K562 (cell line): ENCODE results near the gene RAB6B. TPM values are rescaled to one million over a fixed set of nuclear protein-coding genes. Genes with fewer than 3 reads are reported as not detected.
A peak's percentile ranks its signal among the peaks of the same experiment; 100 is the strongest.

Experiments used
- ARNT ChIP-seq, 2 experiments: fragments of 450-650 bp; IDR thresholded peaks; 2 replicates each; pipeline ENCODE4 v1.6.1; 2016; ENCODE audit warnings: mild to moderate bottlenecking in 1 of 2
- ATF2 ChIP-seq: sonication (generic); formaldehyde crosslinking; IDR thresholded peaks from 2 replicates; pipeline ENCODE4 v1.8.1; 2022; ENCODE audit warnings: missing genetic modification reagents
- BHLHE40 ChIP-seq: IDR thresholded peaks from 2 replicates; pipeline ENCODE4 v1.6.1; 2011; ENCODE audit warnings: low read length, improper control_type of control experiment
- CREB1 ChIP-seq, 2 experiments: sonication (generic) in 1 of 2; formaldehyde crosslinking in 1 of 2; IDR thresholded peaks; 2 replicates each; pipeline versions ENCODE4 v1.6.1 to v1.8.0; 2012 to 2022; ENCODE audit warnings: inconsistent platforms in 1 of 2, mild to moderate bottlenecking in 1 of 2, missing genetic modification reagents in 1 of 2, moderate library complexity in 1 of 2
- E2F3 ChIP-seq: fragments of 250-450 bp; sonication (Bioruptor Pico); IDR thresholded peaks from 2 replicates; pipeline ENCODE4 v1.4.0; 2020; ENCODE audit warnings: mild to moderate bottlenecking
- E2F5 ChIP-seq: sonication (generic); formaldehyde crosslinking; IDR thresholded peaks from 2 replicates; pipeline ENCODE4 v1.8.0; 2022; ENCODE audit warnings: mild to moderate bottlenecking, missing genetic modification reagents
- ETS1 ChIP-seq: conservative IDR thresholded peaks from 2 replicates; pipeline ENCODE4 v1.6.1; 2011; ENCODE audit warnings: low read depth, mild to moderate bottlenecking, low read length; ENCODE audit not compliant: control insufficient read depth
- FOXK1 ChIP-seq: sonication (generic); formaldehyde crosslinking; IDR thresholded peaks from 2 replicates; pipeline ENCODE4 v1.8.0; 2022; ENCODE audit warnings: missing genetic modification reagents, mild to moderate bottlenecking, borderline replicate concordance
- ILF3 ChIP-seq: fragments of 450-650 bp; IDR thresholded peaks from 2 replicates; pipeline ENCODE4 v1.6.1; 2018; ENCODE audit warnings: antibody characterized with exemption, mild to moderate bottlenecking, moderate library complexity, borderline replicate concordance
- JUND ChIP-seq, 2 experiments: IDR thresholded peaks; 2 replicates in 1 of 2; 3 replicates in 1 of 2; pipeline ENCODE4 v1.6.1; 2011; ENCODE audit warnings: borderline replicate concordance in 2 of 2, low read depth in 2 of 2, low read length in 2 of 2, improper control_type of control experiment in 1 of 2, missing biosample characterization in 1 of 2, missing genetic modification characterization in 1 of 2, missing genetic modification reagents in 1 of 2
- LCOR ChIP-seq: sonication (generic); formaldehyde crosslinking; IDR thresholded peaks from 2 replicates; pipeline ENCODE4 v1.8.0; 2022; ENCODE audit warnings: mild to moderate bottlenecking, missing genetic modification reagents
- NCOA1 ChIP-seq: fragments of 450-650 bp; IDR thresholded peaks from 2 replicates; pipeline ENCODE4 v1.6.1; 2016; ENCODE audit warnings: low read depth
- NCOA4 ChIP-seq: fragments of 450-650 bp; IDR thresholded peaks from 2 replicates; pipeline ENCODE4 v1.6.1; 2018; ENCODE audit warnings: mild to moderate bottlenecking; ENCODE audit not compliant: partially characterized antibody
- NFYB ChIP-seq: IDR thresholded peaks from 2 replicates; pipeline ENCODE4 v1.6.1; 2011; ENCODE audit warnings: mild to moderate bottlenecking, moderate library complexity; ENCODE audit not compliant: insufficient read length; ENCODE audit errors: extremely low read depth
- NONO ChIP-seq, 2 experiments: fragments of 200-400 bp in 1 of 2; fragments of 450-650 bp in 1 of 2; formaldehyde crosslinking in 1 of 2; IDR thresholded peaks; 2 replicates each; pipeline ENCODE4 v1.6.1; 2017; ENCODE audit warnings: low read depth in 2 of 2, mild to moderate bottlenecking in 2 of 2, moderate library complexity in 2 of 2, low read length in 1 of 2
- POLR2AphosphoS5 ChIP-seq: IDR thresholded peaks from 2 replicates; pipeline ENCODE4 v1.6.1; 2011; ENCODE audit warnings: mild to moderate bottlenecking, low read depth, low read length, moderate library complexity; ENCODE audit not compliant: control insufficient read depth, insufficient read depth
- POLR2G ChIP-seq: fragments of 200-400 bp; formaldehyde crosslinking; IDR thresholded peaks from 2 replicates; pipeline ENCODE4 v1.6.1; 2017; ENCODE audit warnings: low read depth, mild to moderate bottlenecking, antibody characterized with exemption, low read length, moderate library complexity
- SMARCA4 ChIP-seq: fragments of 450-650 bp; IDR thresholded peaks from 2 replicates; pipeline ENCODE4 v1.6.1; 2016
- TAF15 ChIP-seq: fragments of 200-400 bp; formaldehyde crosslinking; IDR thresholded peaks from 2 replicates; pipeline ENCODE4 v1.6.1; 2017; ENCODE audit warnings: mild to moderate bottlenecking, low read depth, low read length, moderate library complexity
- TEAD2 ChIP-seq: fragments of 450-650 bp; IDR thresholded peaks from 2 replicates; pipeline ENCODE4 v1.6.1; 2016; ENCODE audit warnings: missing genetic modification characterization, control low read depth, missing compliant biosample characterization
- ZFP1 ChIP-seq: fragments of 450-650 bp; formaldehyde crosslinking; IDR thresholded peaks from 2 replicates; pipeline ENCODE4 v1.4.0; 2020; ENCODE audit warnings: mild to moderate bottlenecking, mixed read lengths
- ZNF212 ChIP-seq: fragments of 450-650 bp; formaldehyde crosslinking; IDR thresholded peaks from 2 replicates; pipeline ENCODE4 v1.4.0; 2020; ENCODE audit warnings: mild to moderate bottlenecking
- ZNF224 ChIP-seq: sonication (generic); formaldehyde crosslinking; IDR thresholded peaks from 2 replicates; pipeline ENCODE4 v1.8.0; 2022; ENCODE audit warnings: mild to moderate bottlenecking, missing genetic modification reagents
- ZNF263 ChIP-seq: sonication (generic); formaldehyde crosslinking; IDR thresholded peaks from 2 replicates; pipeline ENCODE4 v1.8.0; 2022; ENCODE audit warnings: mild to moderate bottlenecking, missing genetic modification reagents, borderline replicate concordance
- ZNF316 ChIP-seq: fragments of 450-650 bp; IDR thresholded peaks from 2 replicates; pipeline ENCODE4 v1.6.1; 2016
- ZNF79 ChIP-seq: fragments of 250-450 bp; sonication (Bioruptor Pico); IDR thresholded peaks from 2 replicates; pipeline ENCODE4 v1.4.0; 2020; ENCODE audit warnings: low read depth, mild to moderate bottlenecking, moderate library complexity
- polyA plus RNA-seq, 8 experiments: library from polyadenylated mRNA; depleted of rRNA in 4 of 8; stranded (reverse) in 5 of 8; unstranded in 3 of 8; fragments of >200 nt; fragmentation: Nextera tagmentation in 2 of 8; fragmentation: Illumina TruSeq in 1 of 8; extraction: Ambion mirVana in 2 of 8; extraction: Trizol in 1 of 8; gene quantifications; 2 replicates each; pipeline versions ENCODE4 v1.2.1 to v1.2.3, GENCODE V29; 2011 to 2014; ENCODE audit warnings: inconsistent platforms in 1 of 8, missing spikeins in 1 of 8
- total RNA-seq, 7 experiments: library from RNA; depleted of rRNA in 6 of 7; stranded (reverse); fragments of >200 nt in 6 of 7; fragmentation: Illumina TruSeq in 2 of 7; extraction: Trizol in 2 of 7; gene quantifications; 2 replicates each; pipeline versions ENCODE4 v1.2.1 to v1.2.3, GENCODE V29; 2011 to 2021; ENCODE audit warnings: low replicate concordance in 1 of 7

RAB6B gene
- total and polyA plus RNA-seq, 9 of the 15 experiments (the other 6 are each of a cell fraction or from before 2014, with no cell fraction given), result 0.60 to 18.1 (median 1.5) TPM

GRCh38 chr3:133805702-133806475, 89.8 kb downstream of the RAB6B start, which contains the start of gene SRPRB (continued):
- TF ChIP-seq JUND (IDR thresholded peaks at IDR 0.05; ENCODE audit: borderline replicate concordance, low read depth, low read length) (peak; percentile 40; the same call in 1 of the 2 replicates), JUND (tag; IDR thresholded peaks at IDR 0.05; ENCODE audit: borderline replicate concordance, low read depth, low read length) (no peak), E2F3 (CRISPR knock-in tag) (peak; percentile 25; the same call in 1 of the 2 replicates), TEAD2 (tag) (no peak), ILF3 (no peak), NCOA1 (no peak), POLR2G (peak; percentile 96), ETS1 (peak; percentile 50), LCOR (CRISPR knock-in tag) (no peak), FOXK1 (CRISPR knock-in tag) (0 out of 2 replicates have a peak, but pooled peaks have one; percentile 30), ARNT (IDR thresholded peaks at IDR 0.05) (no peak), SMARCA4 (no peak), TAF15 (no peak), CREB1 (IDR thresholded peaks at IDR 0.05) (peak; percentile 70), CREB1 (CRISPR knock-in tag; IDR thresholded peaks at IDR 0.05) (0 out of 2 replicates have a peak, but pooled peaks have one; percentile 60), E2F5 (no peak), NCOA4 (no peak), ZNF263 (CRISPR knock-in tag) (peak; percentile 38; the same call in 1 of the 2 replicates), NONO (IDR thresholded peaks at IDR 0.05; ENCODE audit: low read depth in 2 of 2, low read length in 1 of 2) (no peak), ZNF224 (CRISPR knock-in tag) (no peak), ATF2 (CRISPR knock-in tag) (no peak), ZNF79 (CRISPR knock-in tag) (no peak), ZFP1 (CRISPR knock-in tag) (no peak), POLR2AphosphoS5 (peak; percentile 72; the same call in 1 of the 2 replicates), ZNF212 (CRISPR knock-in tag) (no peak), NFYB (no peak), BHLHE40 (no peak), ZNF316 (no peak)
